Activated naive CD8-positive, alpha-beta T cell treated with anti-CD3 and anti-CD28 coated beads, Interleukin-2, amount 50 U/mL, for 16 hours (primary cell): ENCODE measurements around the gene FYN.

Source experiments
- DNase-seq: peaks from one replicate; pipeline ENCODE4 v3.0.0-alpha.2; 2020; ENCODE audit warnings: low read depth, low spot score

Gene FYN

GRCh38 chr6:111725446-111726112 lies 147.7 kb downstream of the FYN start:
- DNase-seq = no peak

- no peak for DNase-seq
Observed at GRCh38 chr6:111724505-111724904, 148.7 kb downstream of the FYN start.

DNA sequence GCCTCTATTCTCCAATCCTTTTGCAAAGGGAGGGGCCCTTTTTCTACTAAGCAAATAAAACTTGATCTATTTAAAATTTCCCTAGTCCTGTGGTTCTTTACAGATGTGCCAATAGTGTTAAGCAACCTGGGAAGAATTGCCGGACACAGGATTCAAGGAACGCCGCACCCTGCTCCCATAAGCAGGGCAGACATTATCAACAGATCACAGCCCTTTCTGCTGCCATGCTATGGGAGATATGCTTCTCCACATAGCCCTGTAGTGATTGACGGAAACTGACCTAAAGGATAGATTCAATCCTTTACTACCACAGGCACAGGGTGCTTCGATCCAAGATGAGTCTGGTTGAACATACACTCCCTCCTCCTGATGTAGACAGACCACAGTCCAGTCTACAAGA lies 149.2 kb downstream of the FYN start:
- DNase-seq = no peak

GRCh38 chr6:111723412-111723970 lies 149.8 kb downstream of the FYN start:
- no peak for DNase-seq

DNA sequence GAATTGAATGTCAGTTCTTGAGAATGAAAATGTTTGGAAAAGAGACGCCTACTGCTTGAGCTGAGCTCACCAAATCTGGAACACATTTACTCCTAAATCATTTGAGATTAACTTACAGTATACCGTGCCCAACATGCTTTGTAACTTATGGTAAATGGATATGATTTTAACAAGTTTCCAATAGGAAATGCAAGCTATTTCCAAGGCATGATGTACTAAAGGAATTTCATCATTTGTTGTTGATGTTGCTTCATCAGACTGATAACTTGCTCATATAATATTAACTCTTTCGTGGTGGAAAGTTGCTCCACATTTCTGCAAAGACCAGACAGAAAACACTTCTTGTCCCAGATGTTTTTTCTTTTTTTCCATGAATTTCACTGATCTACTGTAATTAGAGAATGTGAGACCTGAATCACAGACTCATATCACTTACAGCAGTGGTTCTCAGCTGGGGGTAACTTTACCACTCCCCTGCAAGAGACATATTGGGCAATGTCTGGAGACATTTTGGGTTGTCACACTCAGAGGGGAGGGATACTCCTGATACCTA lies 151.0 kb downstream of the FYN start:
- DNase-seq = no peak

DNA sequence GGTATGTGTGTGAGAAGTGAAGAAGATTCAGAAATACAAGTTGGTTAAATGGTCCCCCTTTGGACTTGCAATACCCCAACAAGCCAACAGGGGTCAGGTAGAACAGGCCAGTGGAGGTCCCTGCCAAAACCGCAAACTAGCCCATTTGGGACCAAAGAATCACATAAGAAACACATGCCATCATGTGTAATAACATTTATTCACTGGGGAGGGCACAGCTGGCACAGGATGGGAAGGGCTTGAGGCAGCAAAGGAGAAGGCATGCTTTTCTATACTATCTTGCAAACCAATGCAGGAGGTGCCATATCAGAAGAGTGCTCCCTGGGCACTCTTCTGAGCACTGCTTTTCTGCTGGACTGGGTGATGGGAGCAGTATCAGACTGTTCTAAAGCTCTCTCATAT lies 151.5 kb downstream of the FYN start:
- DNase-seq = no peak

DNA sequence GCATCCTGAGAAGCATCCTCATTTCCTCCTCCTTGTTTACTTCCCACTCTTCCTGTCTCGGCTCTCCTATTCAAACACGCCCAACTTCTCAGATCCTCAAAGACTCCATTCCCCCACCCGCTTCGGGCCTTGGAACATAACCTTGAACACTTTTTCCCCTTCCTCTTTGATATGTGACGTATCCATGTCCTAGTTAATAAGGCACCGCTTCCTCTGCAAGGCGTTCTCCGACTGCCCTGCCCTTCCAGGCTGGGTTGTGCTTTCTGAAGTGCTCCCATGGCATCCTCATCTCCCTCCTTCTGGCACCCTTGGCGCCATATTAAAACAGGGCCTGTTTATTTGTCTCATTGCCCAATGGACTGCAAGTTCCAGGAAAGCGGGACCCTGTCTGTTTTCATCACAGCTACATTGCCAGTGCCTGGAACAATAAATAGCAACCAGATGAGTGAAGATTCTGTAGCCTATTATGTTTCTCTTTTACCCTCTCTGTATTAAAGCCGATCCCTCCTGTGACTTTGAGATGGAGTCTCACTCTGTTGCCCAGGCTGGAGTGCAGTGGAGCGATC lies 152.2 kb downstream of the FYN start:
- no peak for DNase-seq

DNA sequence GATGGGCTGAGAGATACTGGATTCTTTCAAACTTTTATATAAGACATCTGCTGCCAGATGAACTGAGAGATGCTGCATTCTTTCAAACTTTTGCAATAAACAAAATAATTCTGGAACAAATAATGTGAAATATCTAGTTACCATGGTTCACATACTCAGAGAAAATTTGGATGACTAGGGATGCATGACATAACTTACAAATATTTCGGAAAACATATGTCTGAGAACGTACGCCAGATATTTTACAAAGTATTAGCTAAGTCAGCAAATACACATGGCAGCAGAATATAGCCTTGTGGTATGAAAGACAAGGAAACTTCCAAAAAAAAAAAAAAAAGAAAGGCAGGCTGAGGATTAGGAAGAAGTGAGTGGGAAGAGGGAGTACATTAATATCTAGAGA lies 154.3 kb downstream of the FYN start:
- no peak for DNase-seq

DNA sequence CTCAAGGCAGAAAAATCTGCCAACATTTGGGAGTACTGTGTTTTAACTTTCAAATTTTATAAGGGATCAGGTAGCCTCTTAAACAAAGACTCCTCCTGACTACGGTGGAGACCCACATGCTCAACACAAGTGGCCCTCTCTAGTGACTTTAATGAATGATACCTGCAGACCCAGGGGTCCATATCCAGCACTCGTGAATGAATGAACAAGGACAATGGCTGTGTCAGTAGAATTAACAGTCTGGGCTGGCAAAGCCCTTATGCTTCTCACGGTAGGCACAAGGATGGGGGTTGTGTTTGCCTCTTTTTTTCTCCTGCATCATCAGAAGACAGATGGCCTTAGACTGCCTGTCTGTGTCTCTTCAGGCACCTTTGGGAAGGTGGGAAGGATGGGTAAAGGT lies 154.9 kb downstream of the FYN start:
- no peak for DNase-seq

DNA sequence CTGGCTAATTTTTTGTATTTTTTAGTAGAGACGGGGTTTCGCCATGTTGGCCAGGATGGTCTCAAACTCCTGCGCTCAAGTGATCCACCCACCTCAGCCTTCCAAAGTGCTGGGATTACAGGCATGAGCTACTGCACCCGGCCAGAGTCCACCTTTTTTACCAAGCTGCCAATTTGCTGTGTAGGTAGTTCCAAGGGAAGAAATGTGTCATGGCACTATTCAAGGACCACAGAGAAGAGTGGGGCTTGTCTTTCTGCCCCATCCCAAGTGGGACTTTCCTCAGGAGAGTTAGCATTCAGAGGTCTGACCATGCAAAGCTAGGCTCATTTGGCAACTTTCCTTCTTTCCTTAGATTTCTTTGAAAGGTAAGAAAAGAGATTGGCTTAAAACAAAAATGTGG lies 155.6 kb downstream of the FYN start:
- no peak for DNase-seq

DNA sequence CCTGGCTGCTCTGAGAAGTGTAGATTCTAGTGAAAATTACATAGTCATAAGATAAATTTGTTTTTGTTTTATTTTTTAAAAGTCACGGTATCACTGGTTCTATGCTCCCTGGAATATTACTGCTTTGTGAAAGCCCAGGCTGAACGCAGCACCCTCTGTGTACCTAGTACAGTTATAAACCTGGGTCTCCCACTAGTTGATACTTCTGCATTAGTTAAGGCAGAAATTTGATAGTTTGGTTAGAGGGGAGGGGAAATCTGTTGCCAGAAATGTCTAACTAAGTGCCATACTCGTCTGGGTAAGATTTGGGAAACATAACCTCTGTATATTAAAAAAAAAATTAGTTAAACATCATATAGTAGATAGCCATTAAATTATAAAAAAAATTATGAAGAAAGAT lies 156.9 kb downstream of the FYN start:
- no peak for DNase-seq

DNA sequence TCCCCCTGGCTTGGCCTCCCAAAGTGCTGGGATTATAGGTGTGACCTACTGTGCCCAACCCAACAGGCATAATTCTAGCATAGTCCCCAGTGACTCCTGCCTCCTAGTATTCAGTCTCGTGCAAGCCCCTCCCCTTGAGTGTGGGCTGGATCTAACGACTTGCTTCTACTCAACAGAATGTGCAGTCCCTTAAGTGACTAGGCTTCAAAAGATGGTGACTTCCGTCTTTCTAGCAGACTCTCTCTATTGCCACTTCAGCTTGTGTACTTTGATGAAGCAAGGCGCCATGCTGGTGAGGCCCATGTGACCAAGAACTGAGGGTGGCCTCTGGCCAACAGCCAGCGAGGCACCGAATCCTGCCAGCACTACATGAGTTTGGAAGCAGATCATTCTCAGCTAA lies 157.9 kb downstream of the FYN start:
- no peak for DNase-seq

DNA sequence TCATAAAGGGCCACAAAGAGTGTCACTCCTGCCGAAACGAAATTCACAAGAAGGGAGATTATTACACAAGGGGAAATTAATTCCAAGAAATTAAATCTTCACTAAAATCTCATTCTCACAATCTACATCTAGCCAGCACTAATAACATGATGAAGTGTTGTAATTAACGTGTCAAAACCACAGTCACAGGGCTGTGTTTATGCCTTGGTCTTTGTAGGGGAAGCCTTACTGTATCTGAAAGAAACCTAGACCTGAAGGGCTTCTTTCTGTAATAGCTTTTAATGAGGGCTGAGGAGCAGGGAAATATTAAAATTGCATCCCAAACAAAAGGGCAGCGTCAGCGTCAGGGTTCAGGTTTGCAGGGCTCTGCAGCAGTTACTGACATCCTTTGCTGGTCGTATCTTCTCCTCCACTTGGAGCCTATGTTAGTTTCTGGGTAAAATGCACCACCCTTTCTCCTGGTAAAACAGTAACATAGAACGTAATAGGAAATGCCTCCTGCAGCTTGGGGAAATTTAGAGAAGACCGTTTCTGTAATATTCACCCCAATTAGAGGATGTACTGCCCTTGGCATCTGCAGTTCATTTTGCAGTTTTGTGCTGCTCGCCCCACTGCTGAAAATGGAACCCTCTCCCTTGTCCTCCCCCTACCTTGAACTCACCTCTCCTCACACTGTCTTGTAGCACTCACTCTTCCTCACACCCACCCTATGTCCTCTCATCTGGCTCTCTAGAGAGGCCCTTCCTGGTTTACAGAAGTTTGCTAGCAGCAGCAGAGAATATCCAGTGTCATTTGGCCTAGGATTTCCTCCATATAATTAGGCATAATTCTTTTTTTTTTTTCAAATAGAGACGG lies 158.6 kb downstream of the FYN start:
- DNase-seq = no peak

DNA sequence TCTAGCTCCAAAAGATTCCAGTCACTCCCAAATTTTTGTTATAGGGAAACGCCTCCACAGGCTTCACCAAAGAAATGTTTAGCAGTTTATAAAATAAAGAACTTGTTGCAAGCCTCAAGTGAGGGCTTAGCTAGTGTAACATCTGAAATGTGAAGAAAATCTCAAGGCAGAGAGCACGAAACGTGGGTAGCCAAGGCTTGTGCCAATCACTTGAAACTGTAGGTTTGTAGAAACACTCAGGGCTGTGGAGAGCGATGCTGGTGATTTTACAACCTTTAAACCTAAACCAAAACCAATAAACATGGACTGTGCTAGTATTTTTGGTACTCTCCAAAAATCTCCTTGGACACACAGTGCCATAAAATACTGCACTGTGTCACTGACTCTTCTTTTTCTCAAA lies 159.4 kb downstream of the FYN start:
- DNase-seq = no peak

- no peak for DNase-seq
Observed at GRCh38 chr6:111713236-111713635, 160.0 kb downstream of the FYN start.

- DNase-seq = no peak
Observed at GRCh38 chr6:111711984-111712752, 161.1 kb downstream of the FYN start.

DNA sequence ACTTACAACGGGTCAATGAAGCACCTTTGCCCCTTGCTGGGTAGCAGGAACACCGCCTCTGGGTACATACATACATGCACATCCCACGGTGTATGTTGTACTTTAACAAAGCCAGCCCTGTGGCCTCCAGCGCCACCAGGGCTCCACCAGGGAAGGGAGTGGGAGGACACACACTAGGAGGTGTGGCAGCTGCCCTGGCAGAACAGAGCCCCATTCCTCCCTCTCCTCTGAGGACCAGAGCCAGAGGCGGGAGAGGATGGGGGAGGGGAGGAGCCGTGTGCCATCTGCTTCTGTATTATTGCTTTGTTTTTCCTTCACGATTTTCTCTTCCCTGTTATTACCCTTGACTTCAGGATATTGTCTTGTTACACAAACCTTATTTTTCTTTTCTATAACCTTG lies 161.8 kb downstream of the FYN start:
- no peak for DNase-seq

GRCh38 chr6:111710911-111711310 lies 162.3 kb downstream of the FYN start:
- no peak for DNase-seq

DNA sequence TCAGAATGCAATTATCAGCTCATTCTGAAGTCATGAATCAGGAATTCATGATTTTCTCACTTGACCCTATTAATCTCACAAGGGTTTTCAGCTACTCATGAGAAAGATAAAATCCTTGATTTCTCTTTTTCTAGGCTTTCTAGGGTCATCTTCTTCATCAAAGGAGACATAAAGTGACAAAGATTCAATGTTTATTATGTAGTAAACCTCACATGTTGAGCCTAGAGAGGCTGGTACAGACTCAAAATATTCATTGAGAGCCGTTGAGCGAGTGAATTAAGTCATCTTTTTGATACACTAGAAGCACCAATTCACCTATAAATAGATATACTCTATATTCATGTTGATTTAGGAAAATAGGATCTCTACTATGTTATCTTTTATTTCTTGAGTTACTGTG lies 162.8 kb downstream of the FYN start:
- DNase-seq = no peak

GRCh38 chr6:111709615-111710398 lies 163.4 kb downstream of the FYN start:
- DNase-seq = no peak

- no peak for DNase-seq
Observed at GRCh38 chr6:111709201-111709600, 164.1 kb downstream of the FYN start.
